GM12891 (cell line): ENCODE results near the gene TCF7L2.

ENCODE experiments used
- PAX5 ChIP-seq: IDR thresholded peaks from 2 replicates; pipeline ENCODE4 v1.6.1; 2011; ENCODE audit warnings: low read length, moderate library complexity, mild to moderate bottlenecking; ENCODE audit not compliant: insufficient read depth, severe bottlenecking
- POLR2AphosphoS5 ChIP-seq: IDR thresholded peaks from 2 replicates; pipeline ENCODE4 v1.6.1; 2011; ENCODE audit warnings: low read depth, low read length, control low read depth
- SPI1 ChIP-seq: IDR thresholded peaks from 2 replicates; pipeline ENCODE4 v1.6.1; 2011; ENCODE audit warnings: low read depth, low read length, control low read depth
- TAF1 ChIP-seq: IDR thresholded peaks from 2 replicates; pipeline ENCODE4 v1.6.1; 2011; ENCODE audit warnings: low read depth, low read length, control low read depth

DNA sequence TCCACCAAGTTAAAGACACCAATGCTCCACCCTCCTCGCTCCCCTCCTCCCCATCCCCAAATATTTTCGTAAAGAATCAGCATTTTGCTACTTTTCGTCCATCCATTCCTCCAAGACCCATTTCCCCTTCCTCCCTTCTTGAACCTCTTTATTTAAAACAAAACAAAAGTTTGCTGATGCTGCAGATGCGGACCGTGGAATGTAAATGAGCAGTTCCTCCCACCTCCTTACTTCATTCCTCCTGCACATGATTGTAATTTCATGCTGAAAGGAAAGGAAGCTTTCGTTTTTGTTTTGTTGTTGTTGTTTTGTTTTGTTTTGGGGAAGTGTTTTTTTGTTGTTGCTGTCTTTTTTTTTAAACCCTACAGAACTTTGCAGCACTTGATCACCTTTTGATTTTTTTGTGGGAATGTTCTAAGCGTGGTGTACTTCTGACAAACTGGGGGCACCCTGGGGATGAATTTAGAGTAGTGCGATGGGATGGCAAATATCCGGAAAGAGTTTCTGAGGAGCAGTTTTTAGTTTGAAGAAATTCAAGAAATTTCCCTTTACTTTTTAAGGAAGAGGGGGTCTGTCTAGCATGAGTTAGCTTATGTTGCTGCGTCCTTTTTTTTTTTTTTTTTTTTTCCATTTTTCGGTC lies 177.3 kb downstream of the TCF7L2 start:
- TF ChIP-seq TAF1 = no peak
- TF ChIP-seq SPI1 = no peak
- TF ChIP-seq PAX5 = no peak
- TF ChIP-seq POLR2AphosphoS5 = no peak
